Measurements from ENCODE around the gene MACROD2. TPM values are rescaled to one million over a fixed set of nuclear protein-coding genes. Genes with fewer than 3 reads are reported as not detected.

Gene MACROD2
- polyA plus RNA-seq, 1 donor (not counting 4 experiments of a cell fraction or from before 2014, with no cell fraction given), result 0.71 TPM

DNA sequence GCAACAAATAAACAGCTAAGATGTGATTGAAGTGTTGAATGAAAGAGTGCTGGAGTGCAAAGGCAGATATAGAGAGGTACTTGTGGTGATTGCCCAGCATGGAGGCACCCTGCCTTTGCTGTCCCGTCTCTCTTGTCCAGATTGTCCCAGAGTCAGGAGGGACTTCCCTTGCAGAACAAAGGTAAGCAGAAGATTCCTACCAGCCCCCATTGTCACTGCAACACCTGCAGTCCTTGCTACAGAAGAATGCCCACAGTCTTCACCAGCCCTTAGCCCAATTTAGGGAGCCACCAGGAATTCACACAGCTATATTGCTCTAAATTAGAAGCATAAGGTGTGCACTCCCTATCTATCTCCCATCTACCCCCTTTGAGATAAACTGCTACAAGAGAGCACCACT, 2086.1 kb downstream of the MACROD2 start:
- no peak overlapping the region for H3K4me3 ChIP-seq (ENCODE audit: control insufficient read depth in 2 of 3, extremely low read depth in 1 of 3, insufficient read depth in 2 of 3, low read depth in 1 of 3, low read length in 3 of 3)
- H4K20me1 ChIP-seq (ENCODE audit: control insufficient read depth, extremely low read depth, insufficient read depth, low read length), result no peaks in the 10 kb centered on the region
- no peaks in the 10 kb centered on the region for H3K79me2 ChIP-seq (ENCODE audit: control insufficient read depth, insufficient read depth, low read length)
- no peaks in the 10 kb centered on the region for H3K4me1 ChIP-seq (ENCODE audit: control insufficient read depth, extremely low read depth, insufficient read depth, low read length)
- no peak for TF ChIP-seq EZH2 (IDR thresholded peaks at IDR 0.05; ENCODE audit: low read length)
- TF ChIP-seq, protein P1, sequence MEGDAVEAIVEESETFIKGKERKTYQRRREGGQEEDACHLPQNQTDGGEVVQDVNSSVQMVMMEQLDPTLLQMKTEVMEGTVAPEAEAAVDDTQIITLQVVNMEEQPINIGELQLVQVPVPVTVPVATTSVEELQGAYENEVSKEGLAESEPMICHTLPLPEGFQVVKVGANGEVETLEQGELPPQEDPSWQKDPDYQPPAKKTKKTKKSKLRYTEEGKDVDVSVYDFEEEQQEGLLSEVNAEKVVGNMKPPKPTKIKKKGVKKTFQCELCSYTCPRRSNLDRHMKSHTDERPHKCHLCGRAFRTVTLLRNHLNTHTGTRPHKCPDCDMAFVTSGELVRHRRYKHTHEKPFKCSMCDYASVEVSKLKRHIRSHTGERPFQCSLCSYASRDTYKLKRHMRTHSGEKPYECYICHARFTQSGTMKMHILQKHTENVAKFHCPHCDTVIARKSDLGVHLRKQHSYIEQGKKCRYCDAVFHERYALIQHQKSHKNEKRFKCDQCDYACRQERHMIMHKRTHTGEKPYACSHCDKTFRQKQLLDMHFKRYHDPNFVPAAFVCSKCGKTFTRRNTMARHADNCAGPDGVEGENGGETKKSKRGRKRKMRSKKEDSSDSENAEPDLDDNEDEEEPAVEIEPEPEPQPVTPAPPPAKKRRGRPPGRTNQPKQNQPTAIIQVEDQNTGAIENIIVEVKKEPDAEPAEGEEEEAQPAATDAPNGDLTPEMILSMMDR (optimal IDR thresholded peaks at IDR 0.05 in 1 of 3, IDR thresholded peaks at IDR 0.05 in 1 of 3, conservative IDR thresholded peaks at IDR 0.05 in 1 of 3; ENCODE audit: extremely low read depth in 1 of 3, insufficient read depth in 2 of 3, low read length in 3 of 3), result no peak
- no peaks in the 10 kb centered on the region for H3K9me1 ChIP-seq (ENCODE audit: control insufficient read depth, extremely low read depth, insufficient read depth, low read length)
- dilution Hi-C loops (cut with MboI; ENCODE audit: extremely low pct_ligation_motif_present, low sequenced_read_pairs), result no loop called here
- H3K4me2 ChIP-seq (ENCODE audit: control insufficient read depth, extremely low read depth, insufficient read depth, low read depth, low read length), result no peak overlapping the region
- DNase-seq (ENCODE audit: low read depth, low spot score) (no peak), FAIRE-seq (no peak)
- H3K27ac ChIP-seq (ENCODE audit: control insufficient read depth, insufficient read depth, low read length), result no peak overlapping the region
- no peaks in the 10 kb centered on the region for H3K9me3 ChIP-seq (ENCODE audit: control insufficient read depth, low read depth, low read length)
- H3K36me3 ChIP-seq (ENCODE audit: control insufficient read depth in 2 of 2, extremely low read depth in 1 of 2, insufficient read depth in 2 of 2, low read length in 2 of 2), result no peaks in the 10 kb centered on the region
- H3K9ac ChIP-seq (ENCODE audit: control insufficient read depth, extremely low read depth, insufficient read depth, low read length), result no peak overlapping the region
- H3K27me3 ChIP-seq (ENCODE audit: control insufficient read depth, extremely low read depth, insufficient read depth, low read length), result no peaks in the 10 kb centered on the region
- no peak overlapping the region for H2AFZ ChIP-seq (ENCODE audit: control insufficient read depth, low read length)

DNA sequence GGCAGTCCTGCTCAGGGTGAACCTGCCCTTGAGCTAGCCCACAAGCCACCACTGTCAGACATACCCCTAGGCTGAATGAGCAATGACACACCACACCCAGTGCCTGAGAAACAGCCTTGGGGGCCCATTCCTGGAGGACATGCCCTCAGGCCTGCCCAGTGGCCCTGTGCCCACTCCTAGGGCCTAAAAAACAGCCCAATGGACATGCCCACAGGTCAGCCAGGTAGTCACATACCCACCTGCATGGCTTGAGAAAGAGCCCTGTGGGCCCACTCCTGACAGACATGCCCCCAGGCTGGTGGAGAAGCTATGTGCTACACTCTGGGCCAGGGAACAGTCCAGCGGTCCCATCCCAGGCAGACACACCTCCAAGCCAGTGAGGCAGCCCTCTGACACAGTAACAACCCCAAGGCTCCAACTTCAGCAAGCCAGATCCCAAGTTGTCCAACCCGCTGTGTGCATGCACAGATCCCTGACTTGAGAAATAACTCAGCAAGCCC, 2086.8 kb downstream of the MACROD2 start:
- Histone ChIP-seq H3K79me2 (ENCODE audit: control insufficient read depth, insufficient read depth, low read length) (no peaks in the 10 kb centered on the region), H3K27me3 (ENCODE audit: control insufficient read depth, extremely low read depth, insufficient read depth, low read length) (no peaks in the 10 kb centered on the region), H3K9me1 (ENCODE audit: control insufficient read depth, extremely low read depth, insufficient read depth, low read length) (no peaks in the 10 kb centered on the region), H4K20me1 (ENCODE audit: control insufficient read depth, extremely low read depth, insufficient read depth, low read length) (no peaks in the 10 kb centered on the region), H2AFZ (ENCODE audit: control insufficient read depth, low read length) (no peak overlapping the region), H3K4me3 (ENCODE audit: control insufficient read depth in 2 of 3, extremely low read depth in 1 of 3, insufficient read depth in 2 of 3, low read depth in 1 of 3, low read length in 3 of 3) (no peak overlapping the region), H3K4me2 (ENCODE audit: control insufficient read depth, extremely low read depth, insufficient read depth, low read depth, low read length) (no peak overlapping the region), H3K36me3 (ENCODE audit: control insufficient read depth in 2 of 2, extremely low read depth in 1 of 2, insufficient read depth in 2 of 2, low read length in 2 of 2) (no peaks in the 10 kb centered on the region), H3K4me1 (ENCODE audit: control insufficient read depth, extremely low read depth, insufficient read depth, low read length) (no peaks in the 10 kb centered on the region), H3K27ac (ENCODE audit: control insufficient read depth, insufficient read depth, low read length) (no peak overlapping the region), H3K9me3 (ENCODE audit: control insufficient read depth, low read depth, low read length) (no peaks in the 10 kb centered on the region), H3K9ac (ENCODE audit: control insufficient read depth, extremely low read depth, insufficient read depth, low read length) (no peak overlapping the region)
- no peak for DNase-seq (ENCODE audit: low read depth, low spot score)
- TF ChIP-seq, protein P1 (optimal IDR thresholded peaks at IDR 0.05 in 1 of 3, IDR thresholded peaks at IDR 0.05 in 1 of 3, conservative IDR thresholded peaks at IDR 0.05 in 1 of 3; ENCODE audit: extremely low read depth in 1 of 3, insufficient read depth in 2 of 3, low read length in 3 of 3), result no peak
- no peak for TF ChIP-seq EZH2 (IDR thresholded peaks at IDR 0.05; ENCODE audit: low read length)
- FAIRE-seq, result no peak
- dilution Hi-C loops (cut with MboI; ENCODE audit: extremely low pct_ligation_motif_present, low sequenced_read_pairs), result no loop called here
